ENCODE results near the gene TSC22D2. TPM values are rescaled to one million over a fixed set of nuclear protein-coding genes. Genes with fewer than 3 reads are reported as not detected.

Gene TSC22D2
- total and polyA plus RNA-seq, 10 of the 15 experiments (the other 5 are each of a cell fraction or from before 2014, with no cell fraction given) = 7.4 to 19.4 (median 10.9) TPM

GRCh38 chr3:150370999-150371398 lies 37.1 kb upstream of the TSC22D2 start (continued):
- no peak for TF ChIP-seq ZNF687 (IDR thresholded peaks at IDR 0.05)
- no peak for TF ChIP-seq IRF3 (IDR thresholded peaks at IDR 0.05)
- TF ChIP-seq JUNB (IDR thresholded peaks at IDR 0.05) = no peak
- no peak for TF ChIP-seq REST (IDR thresholded peaks at IDR 0.05; ENCODE audit: low read depth, low read length)
- no peak for TF ChIP-seq TAF1 (IDR thresholded peaks at IDR 0.05; ENCODE audit: borderline replicate concordance, low read depth, low read length)
- no peak for TF ChIP-seq STAT3 (IDR thresholded peaks at IDR 0.05; ENCODE audit: low read depth, low read length)
- no peak for TF ChIP-seq BCL11A (IDR thresholded peaks at IDR 0.05; ENCODE audit: low read depth, low read length)
- TF ChIP-seq NFYB (IDR thresholded peaks at IDR 0.05; ENCODE audit: insufficient read depth, low read depth, low read length) = no peak

All from GM12878 (cell line).